NCI-H82 (cell line): Measurements from ENCODE around the gene CTXN3.

Experiments
- DNase-seq: peaks from one replicate; lab custom pipeline; 2025; lab: John Stamatoyannopoulos, UW

Gene CTXN3

GRCh38 chr5:127649018-127649439 lies at the start of gene CTXN3:
Gene CTXN3, plus strand, starts transcription at chr5:127649082. Its CDS starts 8,440 bp downstream, at chr5:127657522.
- no peak for DNase-seq

- DNase-seq: no peak
These were observed 49.6 kb upstream of the CTXN3 start for GRCh38 chr5:127599320-127599719.

GRCh38 chr5:127599847-127600246 lies 49.0 kb upstream of the CTXN3 start:
- no peak for DNase-seq

GRCh38 chr5:127601111-127601510 lies 47.8 kb upstream of the CTXN3 start:
- DNase-seq: no peak

- no peak for DNase-seq
These were observed 47.3 kb upstream of the CTXN3 start for GRCh38 chr5:127601601-127602000.

GRCh38 chr5:127602481-127602880 lies 46.4 kb upstream of the CTXN3 start:
- DNase-seq: no peak

- no peak for DNase-seq
These were observed 45.7 kb upstream of the CTXN3 start for GRCh38 chr5:127602896-127603844.

GRCh38 chr5:127608077-127608660 lies 40.7 kb upstream of the CTXN3 start:
- no peak for DNase-seq

GRCh38 chr5:127609011-127609410 lies 39.9 kb upstream of the CTXN3 start:
- DNase-seq: no peak

GRCh38 chr5:127609957-127610356 lies 38.9 kb upstream of the CTXN3 start:
- DNase-seq: no peak

- no peak for DNase-seq
These were observed 36.3 kb upstream of the CTXN3 start for GRCh38 chr5:127612441-127613141.

GRCh38 chr5:127615916-127616315 lies 33.0 kb upstream of the CTXN3 start:
- no peak for DNase-seq

GRCh38 chr5:127619908-127620479 lies 28.9 kb upstream of the CTXN3 start:
- DNase-seq: no peak

GRCh38 chr5:127621601-127622325 lies 27.1 kb upstream of the CTXN3 start:
- no peak for DNase-seq

- no peak for DNase-seq
These were observed 14.9 kb upstream of the CTXN3 start for GRCh38 chr5:127634007-127634406.

GRCh38 chr5:127639828-127640227 lies 9.1 kb upstream of the CTXN3 start:
- DNase-seq: no peak

- DNase-seq: no peak
These were observed 5.9 kb upstream of the CTXN3 start for GRCh38 chr5:127642949-127643348.

GRCh38 chr5:127643607-127644006 lies 5.3 kb upstream of the CTXN3 start:
- no peak for DNase-seq

GRCh38 chr5:127645300-127645726 lies 3.6 kb upstream of the CTXN3 start:
- DNase-seq: peak; percentile 25

- no peak for DNase-seq
These were observed 1.4 kb upstream of the CTXN3 start for GRCh38 chr5:127647361-127647958.

- DNase-seq: no peak
These were observed 1.1 kb downstream of the CTXN3 start for GRCh38 chr5:127650022-127650421.
